Esophagus muscularis mucosa (tissue), 4 donors: Measurements from ENCODE around the gene BGLAP. TPM values are rescaled to one million over a fixed set of nuclear protein-coding genes. Genes with fewer than 3 reads are reported as not detected.
A peak's percentile ranks its signal among the peaks of the same experiment; 100 is the strongest.

Experiments used
- DNase-seq: peaks from one replicate; pipeline ENCODE4 v3.0.0-alpha.2; 2017; ENCODE audit errors: extremely low spot score
- H3K27ac ChIP-seq, 4 donors: fragments of 200-600 bp; sonication (generic); replicated peaks in 1 of 4; 1 replicate in 3 of 4; 2 replicates in 1 of 4; pipeline ENCODE4 v1.5.1; 2016 to 2019; ENCODE audit warnings: mild to moderate bottlenecking in 1 of 4
- H3K27me3 ChIP-seq, 4 donors: fragments of 200-600 bp; sonication (generic); one replicate each; pipeline versions ENCODE4 v1.5.1 to v1.6.0; 2016 to 2019
- H3K36me3 ChIP-seq, 4 donors: fragments of 200-600 bp; sonication (generic); one replicate each; pipeline ENCODE4 v1.5.1; 2016 to 2019
- H3K4me1 ChIP-seq, 4 donors: fragments of 200-600 bp; sonication (generic); one replicate each; pipeline ENCODE4 v1.5.1; 2016 to 2019
- H3K4me3 ChIP-seq, 4 donors: fragments of 200-600 bp; sonication (generic); 1 replicate in 2 of 4; 2 replicates in 2 of 4; pipeline ENCODE4 v1.5.1; 2016 to 2019; ENCODE audit warnings: mild to moderate bottlenecking in 4 of 4, moderate library complexity in 1 of 4
- H3K9me3 ChIP-seq, 4 donors: fragments of 200-600 bp; sonication (generic); 1 replicate in 3 of 4; 2 replicates in 1 of 4; pipeline ENCODE4 v1.5.1; 2016 to 2019
- CTCF ChIP-seq, 3 experiments: fragments of 200-600 bp in 2 of 3; fragments of 450-650 bp in 1 of 3; sonication (generic) in 2 of 3; IDR thresholded peaks; one replicate each; pipeline ENCODE4 v1.5.1; 2017 to 2019; ENCODE audit warnings: antibody characterized with exemption in 3 of 3, mild to moderate bottlenecking in 2 of 3, moderate library complexity in 1 of 3
- EP300 ChIP-seq: sonication (generic); formaldehyde crosslinking; IDR thresholded peaks from one replicate; pipeline ENCODE4 v1.6.1; 2017; ENCODE audit warnings: antibody characterized with exemption
- POLR2A ChIP-seq: fragments of 450-650 bp; IDR thresholded peaks from one replicate; pipeline ENCODE4 v1.6.1; 2017; ENCODE audit warnings: antibody characterized with exemption, moderate library complexity, mild to moderate bottlenecking, low read depth
- POLR2AphosphoS5 ChIP-seq, 2 donors: sonication (generic); formaldehyde crosslinking; IDR thresholded peaks; one replicate each; pipeline ENCODE4 v1.6.1; 2017; ENCODE audit warnings: antibody characterized with exemption in 2 of 2
- WGBS: methylation state at CpG from one replicate; pipeline ENCODE4 v1.1.5; 2018; 5-methylcytosine and 5-hydroxymethylcytosine counted together
- intact Hi-C: fragments of 100-400 bp; cut with DNase I; formaldehyde crosslinking; loops from one replicate; pipeline ENCODE4 v1.15.1; 2023
- total RNA-seq, 4 donors: library from RNA; depleted of rRNA; stranded (reverse); fragments of >200 nt; gene quantifications; one replicate each; pipeline versions ENCODE4 v1.1.0 to v1.2.1, GENCODE V29; 2016

Gene BGLAP
- total RNA-seq, 4 donors from 2014 or later = 2.4 TPM; not detected in 3

DNA sequence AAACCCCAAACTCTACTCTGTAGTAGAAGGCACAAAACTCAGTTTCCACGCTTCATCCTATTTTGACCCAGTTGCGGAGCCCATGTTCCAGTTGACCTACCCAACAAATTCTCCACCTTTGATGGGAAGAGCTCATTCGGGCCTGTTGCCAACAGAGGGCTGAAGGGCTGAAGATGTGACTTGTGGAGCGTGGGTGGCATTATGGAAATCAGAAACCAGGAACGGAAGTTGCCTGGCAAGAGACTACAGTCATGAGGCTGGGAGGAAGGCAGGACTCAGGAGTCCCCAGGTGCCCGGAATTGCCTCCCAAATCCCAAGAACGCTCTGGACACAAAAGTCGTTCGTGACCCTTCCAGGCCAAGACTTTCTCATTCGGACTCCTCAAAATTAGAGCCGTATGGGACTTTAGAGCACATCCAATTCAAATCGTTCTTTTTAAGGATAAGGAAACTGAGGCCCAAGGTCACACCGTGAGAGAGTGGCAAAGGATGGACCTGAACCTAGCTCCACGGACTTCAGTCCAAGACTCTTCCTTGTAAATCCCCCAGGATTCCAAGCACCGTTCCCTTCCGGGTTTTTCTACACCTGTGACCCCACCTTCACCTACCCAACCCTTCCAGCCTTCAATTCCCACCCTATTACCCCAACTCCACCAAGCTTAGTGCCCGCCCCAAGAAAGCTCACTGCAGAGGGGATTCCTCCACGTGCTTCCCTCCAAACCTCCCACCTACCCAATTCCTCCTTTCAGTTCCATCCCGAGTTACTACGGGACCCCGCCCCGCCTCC, 39.9 kb downstream of the BGLAP start:
- Histone ChIP-seq H3K27ac (peak overlapping the region; percentile 88 to 93 (median 90)), H3K4me1 (peaks cover 26 to 39% (median 34%) of the 10 kb centered on the region in 4 donors), H3K9me3 (no peaks in the 10 kb centered on the region), H3K36me3 (peaks cover 12 to 42% (median 28%) of the 10 kb centered on the region in 4 donors), H3K27me3 (no peaks in the 10 kb centered on the region), H3K4me3 (peak overlapping the region; percentile 85 to 95 (median 93))
- WGBS = 10% methylated on average over 22 of the region's 22 CpGs
- DNase-seq = no peak
- TF ChIP-seq POLR2AphosphoS5 (IDR thresholded peaks at IDR 0.05) (no peak), CTCF (IDR thresholded peaks at IDR 0.05) (no peak), EP300 (no peak), POLR2A (no peak)
- intact Hi-C loops = no loop called here

DNA sequence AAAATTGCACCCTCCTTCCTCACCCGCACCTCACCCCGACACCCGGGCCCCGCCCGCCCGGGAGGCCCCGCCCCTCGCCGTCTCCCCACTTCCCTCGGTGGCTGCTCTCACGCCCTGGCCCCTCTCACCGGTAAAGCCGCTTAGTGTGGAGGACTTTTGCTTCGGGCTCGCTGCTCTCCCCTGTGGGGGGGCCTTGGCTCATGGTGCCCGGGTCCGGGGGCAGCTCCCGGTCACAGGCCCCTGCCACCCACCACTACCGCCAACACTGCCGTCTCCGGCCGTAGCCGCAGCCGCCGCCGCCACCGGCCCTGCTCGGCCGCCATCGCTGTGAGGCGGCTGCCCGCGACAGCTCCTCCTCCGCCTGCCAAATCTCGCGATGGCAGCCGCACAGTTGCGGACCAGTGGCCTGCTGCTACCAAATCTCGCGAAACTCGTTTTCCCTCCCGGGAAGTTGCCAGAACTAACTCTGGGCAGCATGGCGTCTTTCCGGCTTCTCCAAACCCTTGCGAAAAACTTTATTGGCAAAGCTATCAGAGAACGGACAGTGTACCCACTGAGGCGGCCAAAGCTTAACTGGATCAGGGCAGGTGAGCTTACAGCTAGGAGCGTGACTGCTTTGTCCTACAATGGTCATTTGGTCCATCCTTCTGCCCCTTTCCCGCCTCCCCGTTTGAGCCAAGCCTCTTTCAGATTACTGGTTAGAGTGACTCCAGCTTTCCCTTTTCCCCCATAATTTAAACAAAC, 40.7 kb downstream of the BGLAP start, which contains the start of gene SMG5:
SMG5 (minus strand) TSS at position 347 of the 744 bp plus-strand sequence; CDS start at position 202, 145 bp downstream.
- TF ChIP-seq POLR2AphosphoS5 (IDR thresholded peaks at IDR 0.05) (peak; percentile 93 to 94), CTCF (IDR thresholded peaks at IDR 0.05) (peak in 1 of 3 experiments; percentile 39), EP300 (no peak), POLR2A (peak; percentile 80)
- peak within 1 kb of the TSS; percentile 85 to 95 (median 93) for H3K4me3 ChIP-seq
- peaks cover 7 to 36% (median 20%) of the 10 kb centered on the region in 4 donors for H3K36me3 ChIP-seq
- WGBS = 1% methylated on average over 33 of the region's 50 CpGs
- peaks cover 26 to 39% (median 34%) of the 10 kb centered on the region in 4 donors for H3K4me1 ChIP-seq
- no peaks in the 10 kb centered on the region for H3K27me3 ChIP-seq
- peak; percentile 98 for DNase-seq
- H3K9me3 ChIP-seq = no peaks in the 10 kb centered on the region
- peak within 1 kb of the TSS; percentile 88 to 93 (median 90) for H3K27ac ChIP-seq
- intact Hi-C loops = no loop called here

DNA sequence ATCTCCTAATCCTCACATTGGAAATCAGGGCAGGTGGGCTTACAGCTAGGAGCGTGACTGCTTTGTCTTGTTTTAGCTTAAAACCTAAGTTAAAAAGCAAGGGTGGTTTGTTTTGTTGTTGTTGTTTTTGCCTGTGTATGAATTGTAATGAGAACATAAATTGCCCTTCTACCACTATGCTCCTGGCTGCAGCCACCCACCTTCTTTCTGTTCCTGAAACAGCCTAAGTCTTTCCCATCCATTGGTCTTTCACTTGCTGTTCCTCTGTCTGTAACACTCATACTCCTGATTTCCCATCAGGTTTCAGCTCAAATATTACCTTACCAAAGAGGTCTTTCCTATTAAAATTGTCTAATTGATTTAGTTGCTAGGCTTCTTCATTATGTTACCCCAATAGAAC, 41.5 kb downstream of the BGLAP start:
- 100% methylated on average over 1 of the region's 1 CpG for WGBS
- DNase-seq = no peak
- H3K4me3 ChIP-seq = peak overlapping the region; percentile 85 to 95 (median 93)
- H3K36me3 ChIP-seq = peaks cover 2 to 32% (median 12%) of the 10 kb centered on the region in 4 donors
- intact Hi-C loops = no loop called here
- TF ChIP-seq EP300 (no peak), CTCF (IDR thresholded peaks at IDR 0.05) (no peak), POLR2AphosphoS5 (IDR thresholded peaks at IDR 0.05) (no peak), POLR2A (no peak)
- peaks cover 26 to 39% (median 34%) of the 10 kb centered on the region in 4 donors for H3K4me1 ChIP-seq
- no peaks in the 10 kb centered on the region for H3K9me3 ChIP-seq
- peak overlapping the region in 3 of 4 donors; percentile 88 to 93 (median 90) for H3K27ac ChIP-seq
- no peaks in the 10 kb centered on the region for H3K27me3 ChIP-seq

GRCh38 chr1:156284112-156284511, 42.1 kb downstream of the BGLAP start, which contains the start of gene TMEM79:
Gene TMEM79, plus strand, starts transcription at chr1:156284325. Its CDS starts 902 bp downstream, at chr1:156285227.
- Histone ChIP-seq H3K27ac (peak within 1 kb of the TSS; percentile 88 to 93 (median 90)), H3K4me1 (peaks cover 26 to 39% (median 34%) of the 10 kb centered on the region in 4 donors), H3K27me3 (no peaks in the 10 kb centered on the region), H3K36me3 (peaks cover 2 to 31% (median 9%) of the 10 kb centered on the region in 4 donors), H3K9me3 (no peaks in the 10 kb centered on the region), H3K4me3 (peak within 1 kb of the TSS; percentile 85 to 95 (median 93))
- intact Hi-C loops = no loop called here
- no peak for DNase-seq
- TF ChIP-seq EP300 (no peak), POLR2A (no peak), POLR2AphosphoS5 (IDR thresholded peaks at IDR 0.05) (no peak), CTCF (IDR thresholded peaks at IDR 0.05) (no peak)
- 98% methylated on average over 7 of the region's 7 CpGs for WGBS
